NCI-H460 (cell line): ENCODE results near the gene AVPR2. TPM values are rescaled to one million over a fixed set of nuclear protein-coding genes. Genes with fewer than 3 reads are reported as not detected.

Source experiments
- DNase-seq: peaks from one replicate; pipeline ENCODE4 v3.0.0-alpha.2; 2016; ENCODE audit warnings: low read depth; ENCODE audit errors: extremely low read depth
- total RNA-seq: library from RNA; depleted of rRNA; stranded (reverse); fragments of >200 nt; shearing (Covaris generic); gene quantifications from 2 replicates; pipeline ENCODE4 v1.2.3, GENCODE V29; 2014

Gene AVPR2
- total RNA-seq, 1 experiment from 2014 or later: not detected

- peak; percentile 19 for DNase-seq
Measured at GRCh38 chrX:153884590-153884989, 19.9 kb upstream of the AVPR2 start.

GRCh38 chrX:153885208-153885787 is 19.2 kb upstream of the AVPR2 start:
- DNase-seq: no peak

- no peak for DNase-seq
Measured at GRCh38 chrX:153885968-153886903, 18.2 kb upstream of the AVPR2 start, which contains the start of gene L1CAM. TSS of gene L1CAM (minus strand) at chrX:153886173. CDS start at chrX:153875836, 10,337 bp downstream.

- no peak for DNase-seq
Measured at GRCh38 chrX:153886915-153887314, 17.6 kb upstream of the AVPR2 start.

GRCh38 chrX:153887385-153887784 is 17.1 kb upstream of the AVPR2 start:
- no peak for DNase-seq

GRCh38 chrX:153888344-153888743 is 16.1 kb upstream of the AVPR2 start:
- no peak for DNase-seq

GRCh38 chrX:153889123-153889522 is 15.3 kb upstream of the AVPR2 start:
- no peak for DNase-seq

- no peak for DNase-seq
Measured at GRCh38 chrX:153897899-153898298, 6.6 kb upstream of the AVPR2 start.

- no peak for DNase-seq
Measured at GRCh38 chrX:153900831-153901752, 3.4 kb upstream of the AVPR2 start.

GRCh38 chrX:153901753-153902140 is 2.7 kb upstream of the AVPR2 start:
- no peak for DNase-seq

GRCh38 chrX:153902385-153902784 is 2.1 kb upstream of the AVPR2 start:
- DNase-seq: no peak

GRCh38 chrX:153903238-153903980 is 1.1 kb upstream of the AVPR2 start:
- DNase-seq: no peak

GRCh38 chrX:153905481-153906095 is 1.1 kb downstream of the AVPR2 start:
- DNase-seq: no peak

- DNase-seq: no peak
Measured at GRCh38 chrX:153906126-153906917, 1.8 kb downstream of the AVPR2 start.

- no peak for DNase-seq
Measured at GRCh38 chrX:153907456-153907855, 3.0 kb downstream of the AVPR2 start.

GRCh38 chrX:153908219-153908860 is 3.9 kb downstream of the AVPR2 start:
- DNase-seq: no peak

- DNase-seq: no peak
Measured at GRCh38 chrX:153909024-153909979, 4.8 kb downstream of the AVPR2 start.
